Mesendoderm (in vitro differentiated cells): ENCODE results near the gene EVC2.
A peak's percentile ranks its signal among the peaks of the same experiment; 100 is the strongest.

Experiments used
- DNase-seq: peaks from one replicate; pipeline ENCODE4 v3.0.0; 2013
- H2AK5ac ChIP-seq: 2 replicates; pipeline ENCODE4 v1.6.1; 2013; ENCODE audit warnings: low read length, inconsistent platforms
- H2BK120ac ChIP-seq: 2 replicates; pipeline ENCODE4 v1.6.1; 2013; ENCODE audit warnings: low read depth, mild to moderate bottlenecking, low read length, moderate library complexity, mixed read lengths
- H2BK15ac ChIP-seq: replicated peaks from 2 replicates; pipeline ENCODE4 v1.6.1; 2013; ENCODE audit warnings: low read depth, mild to moderate bottlenecking, moderate library complexity
- H2BK5ac ChIP-seq: 2 replicates; pipeline ENCODE4 v1.6.1; 2013; ENCODE audit warnings: low read length, inconsistent platforms
- H3K18ac ChIP-seq: 2 replicates; pipeline ENCODE4 v1.6.1; 2013; ENCODE audit warnings: mild to moderate bottlenecking, low read length, mixed read lengths
- H3K23ac ChIP-seq: one replicate; pipeline ENCODE4 v1.6.1; 2013; ENCODE audit warnings: low read length
- H3K27ac ChIP-seq: 2 replicates; pipeline ENCODE4 v1.5.1; 2013; ENCODE audit warnings: low read depth, mild to moderate bottlenecking, inconsistent platforms, low read length, moderate library complexity
- H3K27me3 ChIP-seq: 2 replicates; pipeline ENCODE4 v1.6.1; 2013; ENCODE audit warnings: low read length, control low read depth, mild to moderate bottlenecking, inconsistent platforms; ENCODE audit not compliant: insufficient read depth, poor library complexity
- H3K36me3 ChIP-seq: 2 replicates; pipeline ENCODE4 v1.6.1; 2013; ENCODE audit warnings: low read length, inconsistent platforms; ENCODE audit not compliant: control insufficient read depth, insufficient read depth
- H3K4ac ChIP-seq: one replicate; pipeline ENCODE4 v1.6.1; 2013; ENCODE audit warnings: low read depth, mild to moderate bottlenecking, low read length, moderate library complexity
- H3K4me1 ChIP-seq: 2 replicates; pipeline ENCODE4 v1.6.1; 2013; ENCODE audit warnings: low read depth, low read length, inconsistent platforms; ENCODE audit not compliant: control insufficient read depth
- H3K4me2 ChIP-seq: 2 replicates; pipeline ENCODE4 v1.6.1; 2013; ENCODE audit warnings: low read length
- H3K4me3 ChIP-seq: 2 replicates; pipeline ENCODE4 v1.5.1; 2013; ENCODE audit warnings: mild to moderate bottlenecking, low read length
- H3K56ac ChIP-seq: one replicate; pipeline ENCODE4 v1.6.1; 2013; ENCODE audit warnings: low read length
- H3K79me1 ChIP-seq: 2 replicates; pipeline ENCODE4 v1.6.1; 2013; ENCODE audit warnings: low read length, inconsistent platforms
- H3K79me2 ChIP-seq: 2 replicates; pipeline ENCODE4 v1.6.1; 2013; ENCODE audit warnings: mild to moderate bottlenecking, low read length; ENCODE audit not compliant: control insufficient read depth, insufficient read depth
- H3K9ac ChIP-seq: 2 replicates; pipeline ENCODE4 v1.6.1; 2013; ENCODE audit warnings: low read length, inconsistent platforms
- H4K5ac ChIP-seq: one replicate; pipeline ENCODE4 v1.6.1; 2013; ENCODE audit warnings: low read length
- H4K8ac ChIP-seq: one replicate; pipeline ENCODE4 v1.6.1; 2013; ENCODE audit warnings: low read depth, mild to moderate bottlenecking, control low read depth, low read length, moderate library complexity
- WGBS: extraction: QIAGEN DNeasy Blood & Tissue Kit; methylation state at CpG from one replicate; pipeline ENCODE4 v1.1.7; 2013; ENCODE audit warnings: low lambda C conversion rate, missing lambda C conversion rate; ENCODE audit not compliant: insufficient coverage; ENCODE audit errors: extremely low coverage; 5-methylcytosine and 5-hydroxymethylcytosine counted together

The EVC2 gene

GRCh38 chr4:5755161-5755560 is 46.8 kb upstream of the EVC2 start:
- Histone ChIP-seq H3K4me2 (no peak overlapping the region), H3K36me3 (peaks cover 7% of the 10 kb centered on the region), H3K18ac (no peak overlapping the region), H2AK5ac (no peak overlapping the region), H3K4me1 (peaks cover 8% of the 10 kb centered on the region), H3K4ac (no peak overlapping the region), H2BK5ac (no peak overlapping the region), H3K79me2 (no peaks in the 10 kb centered on the region), H4K8ac (no peak overlapping the region), H3K79me1 (no peaks in the 10 kb centered on the region), H2BK120ac (no peak overlapping the region), H3K4me3 (no peak overlapping the region), H3K56ac (no peak overlapping the region), H3K9ac (no peak overlapping the region), H3K27me3 (no peaks in the 10 kb centered on the region), H3K23ac (no peak overlapping the region), H3K27ac (no peak overlapping the region), H2BK15ac (no peak overlapping the region), H4K5ac (no peak overlapping the region)
- no CpG with 5 or more reads among the region's 16 CpGs for WGBS
- DNase-seq: no peak

DNA sequence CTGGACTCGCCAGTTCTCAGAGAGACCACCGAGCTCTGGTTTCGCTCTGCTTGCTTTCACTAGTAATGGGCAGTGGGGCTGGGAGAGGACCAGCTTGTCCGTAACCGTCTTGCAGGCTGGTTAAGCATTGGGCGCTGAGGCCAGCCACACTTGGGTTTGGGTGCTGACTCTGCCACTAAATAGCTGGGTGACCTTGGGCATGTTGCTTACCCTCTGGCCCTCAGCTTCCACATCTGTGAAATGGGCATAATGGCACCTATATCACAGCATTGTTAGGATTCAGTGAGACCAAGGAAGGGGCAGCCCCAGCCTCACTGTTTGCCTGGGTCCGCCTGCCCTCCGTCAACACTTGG is 46.1 kb upstream of the EVC2 start:
- H3K56ac ChIP-seq: no peak overlapping the region
- no peak overlapping the region for H4K8ac ChIP-seq
- peaks cover 7% of the 10 kb centered on the region for H3K4me1 ChIP-seq
- no peak for DNase-seq
- H2BK120ac ChIP-seq: no peak overlapping the region
- WGBS: no CpG with 5 or more reads among the region's 8 CpGs
- H2BK15ac ChIP-seq: no peak overlapping the region
- no peaks in the 10 kb centered on the region for H3K79me2 ChIP-seq
- no peaks in the 10 kb centered on the region for H3K79me1 ChIP-seq
- no peak overlapping the region for H3K18ac ChIP-seq
- no peak overlapping the region for H3K23ac ChIP-seq
- no peak overlapping the region for H2BK5ac ChIP-seq
- no peak overlapping the region for H3K4me2 ChIP-seq
- peaks cover 7% of the 10 kb centered on the region for H3K36me3 ChIP-seq
- H2AK5ac ChIP-seq: no peak overlapping the region
- H3K4me3 ChIP-seq: no peak overlapping the region
- H4K5ac ChIP-seq: no peak overlapping the region
- no peak overlapping the region for H3K4ac ChIP-seq
- H3K9ac ChIP-seq: no peak overlapping the region
- H3K27me3 ChIP-seq: no peaks in the 10 kb centered on the region
- no peak overlapping the region for H3K27ac ChIP-seq

DNA sequence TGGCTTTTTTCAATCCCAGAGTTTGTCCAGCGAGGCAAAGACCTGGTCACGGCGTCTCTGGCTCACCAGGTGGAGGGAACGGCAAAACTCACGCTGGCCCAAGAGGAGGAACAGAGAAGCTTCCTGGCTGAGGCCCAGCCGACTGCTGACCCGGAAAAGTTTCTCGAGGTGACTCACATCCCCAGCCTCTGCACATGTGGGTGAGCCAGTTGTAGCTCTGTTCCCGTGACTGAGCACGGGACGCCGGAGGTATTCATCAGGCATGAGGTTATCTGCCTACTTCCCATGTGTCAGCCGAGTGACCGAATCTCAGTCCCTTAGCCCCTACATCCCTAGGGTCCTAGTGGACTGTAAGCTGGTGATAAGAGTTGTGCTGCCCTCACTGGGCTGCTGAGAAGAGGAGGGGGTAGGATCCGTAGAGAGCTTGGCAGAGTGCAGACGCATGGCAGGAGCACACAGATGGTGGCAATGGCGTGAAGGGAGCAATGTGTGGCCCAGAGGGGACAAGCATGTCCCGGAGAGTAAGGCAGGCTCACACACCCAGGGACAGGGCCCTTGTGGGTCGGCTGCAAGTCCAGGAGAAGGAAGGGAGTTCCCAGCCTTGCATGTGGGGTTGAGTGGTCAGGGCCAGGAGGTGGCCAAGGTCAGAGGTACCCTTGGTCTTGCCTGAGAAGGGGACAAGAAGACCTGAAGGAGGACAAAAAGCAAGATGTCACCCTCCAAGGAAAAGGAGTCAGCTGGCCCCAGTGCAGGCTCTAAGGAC is 45.6 kb upstream of the EVC2 start:
- Histone ChIP-seq H3K23ac (no peak overlapping the region), H3K4me3 (no peak overlapping the region), H2BK15ac (no peak overlapping the region), H3K4me1 (peaks cover 6% of the 10 kb centered on the region), H3K4me2 (no peak overlapping the region), H2BK5ac (no peak overlapping the region), H3K56ac (no peak overlapping the region), H3K36me3 (peaks cover 7% of the 10 kb centered on the region), H3K79me1 (no peaks in the 10 kb centered on the region), H3K9ac (no peak overlapping the region), H3K79me2 (no peaks in the 10 kb centered on the region), H3K27me3 (no peaks in the 10 kb centered on the region), H2AK5ac (no peak overlapping the region), H2BK120ac (no peak overlapping the region), H3K27ac (no peak overlapping the region), H3K4ac (no peak overlapping the region), H4K5ac (no peak overlapping the region), H3K18ac (no peak overlapping the region), H4K8ac (no peak overlapping the region)
- no CpG with 5 or more reads among the region's 19 CpGs for WGBS
- no peak for DNase-seq

GRCh38 chr4:5753366-5753765 is 45.0 kb upstream of the EVC2 start:
- H3K4me1 ChIP-seq: peaks cover 6% of the 10 kb centered on the region

DNA sequence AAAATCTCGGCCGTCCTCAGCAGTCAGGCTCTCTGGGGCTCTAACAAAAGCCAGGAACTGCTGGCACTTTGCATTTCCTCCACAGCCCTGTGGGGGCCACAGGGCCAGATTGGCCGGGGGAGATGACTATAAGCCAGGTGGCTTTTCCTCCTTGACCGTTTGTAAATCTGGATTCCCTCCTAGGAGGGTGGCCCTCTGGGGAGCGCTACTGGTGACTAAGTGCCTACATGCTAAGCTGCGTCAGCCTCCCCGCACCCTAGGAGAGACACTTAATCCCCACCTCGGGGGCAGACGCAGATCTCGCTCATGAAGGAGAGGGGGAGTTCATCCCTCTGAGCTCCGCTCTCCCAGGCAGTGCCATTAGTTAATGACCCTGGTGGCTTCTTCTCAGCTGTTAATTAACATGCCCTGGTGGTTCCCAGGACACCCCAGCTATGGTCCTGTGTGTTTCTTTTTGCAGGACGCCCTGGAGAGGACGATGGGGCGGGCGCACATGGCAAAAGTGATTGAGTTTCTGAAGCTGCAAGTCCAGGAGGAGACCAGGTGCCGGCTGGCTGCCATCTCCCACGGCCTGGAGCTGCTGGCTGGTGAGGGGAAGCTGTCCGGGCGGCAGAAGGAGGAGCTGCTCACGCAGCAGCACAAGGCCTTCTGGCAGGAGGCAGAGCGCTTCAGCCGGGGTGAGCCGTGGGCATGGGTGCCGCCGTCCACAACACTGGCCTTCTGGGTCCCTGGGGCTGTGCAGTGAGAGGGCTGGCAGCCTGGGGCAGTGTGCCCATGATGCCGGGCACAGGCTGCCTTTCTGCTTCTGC is 44.2 kb upstream of the EVC2 start:
- H3K4me3 ChIP-seq: no peak overlapping the region
- H3K4ac ChIP-seq: no peak overlapping the region
- no peaks in the 10 kb centered on the region for H3K79me1 ChIP-seq
- DNase-seq: peak; percentile 58
- no peak overlapping the region for H2BK120ac ChIP-seq
- no peak overlapping the region for H2BK15ac ChIP-seq
- peak overlapping the region; percentile 32 for H3K9ac ChIP-seq
- no peak overlapping the region for H2AK5ac ChIP-seq
- no peak overlapping the region for H4K8ac ChIP-seq
- no CpG with 5 or more reads among the region's 26 CpGs for WGBS
- peaks cover 6% of the 10 kb centered on the region for H3K4me1 ChIP-seq
- H3K4me2 ChIP-seq: no peak overlapping the region
- no peak overlapping the region for H3K18ac ChIP-seq
- H3K27ac ChIP-seq: no peak overlapping the region
- peak overlapping the region; percentile 64 for H3K56ac ChIP-seq
- H3K27me3 ChIP-seq: no peaks in the 10 kb centered on the region
- H2BK5ac ChIP-seq: no peak overlapping the region
- H4K5ac ChIP-seq: no peak overlapping the region
- no peaks in the 10 kb centered on the region for H3K79me2 ChIP-seq
- H3K36me3 ChIP-seq: peaks cover 7% of the 10 kb centered on the region
- H3K23ac ChIP-seq: no peak overlapping the region

More at GRCh38 chr4:5753366-5753765, 45.0 kb upstream of the EVC2 start:
- Histone ChIP-seq H2BK5ac (no peak overlapping the region), H3K36me3 (peaks cover 7% of the 10 kb centered on the region), H3K23ac (no peak overlapping the region), H3K79me2 (no peaks in the 10 kb centered on the region), H3K4ac (no peak overlapping the region), H4K5ac (no peak overlapping the region), H3K79me1 (no peaks in the 10 kb centered on the region), H3K9ac (no peak overlapping the region), H3K4me3 (no peak overlapping the region), H2AK5ac (no peak overlapping the region), H3K56ac (no peak overlapping the region), H2BK15ac (no peak overlapping the region), H3K4me2 (no peak overlapping the region), H3K27me3 (no peaks in the 10 kb centered on the region), H3K27ac (no peak overlapping the region), H2BK120ac (no peak overlapping the region), H4K8ac (no peak overlapping the region), H3K18ac (no peak overlapping the region)
- WGBS: no CpG with 5 or more reads among the region's 7 CpGs
- DNase-seq: no peak
